RWPE1 (cell line): ENCODE results near the gene MOB3A.

ENCODE experiments used
- CTCF ChIA-PET: fragments of 350-600 bp; sonication (Branson Sonifier 250); formaldehyde crosslinking; extraction: SDS; loops from one replicate; lab custom pipeline; 2021; lab: Yijun Ruan, JAX
- POLR2A ChIA-PET: fragments of 400-600 bp; formaldehyde crosslinking; extraction: SDS; loops from one replicate; lab custom pipeline; 2020; ENCODE audit warnings: antibody characterized with exemption; ENCODE audit not compliant: low non-redundant PET; lab: Yijun Ruan, JAX
- DNase-seq: peaks from one replicate; pipeline ENCODE4 v3.0.0; 2012; ENCODE audit warnings: low spot score
- H3K27ac ChIP-seq: fragments of 450-650 bp; 2 replicates; pipeline ENCODE4 v1.5.1; 2017
- CTCF ChIP-seq: fragments of 450-650 bp; conservative IDR thresholded peaks from 2 replicates; pipeline ENCODE4 v1.5.1; 2017; ENCODE audit warnings: low read depth, mild to moderate bottlenecking

The MOB3A gene

GRCh38 chr19:2059422-2060201 lies 36.5 kb downstream of the MOB3A start:
- H3K27ac ChIP-seq = peak overlapping the region; percentile 100
- ChIA-PET CTCF (interaction anchor here (0.7 kb wide), 1 partner anchor 12 kb away, joined by 4 read pairs; no protein-coding TSS in a partner anchor), POLR2A (no interaction called here)
- peak; percentile 45 for DNase-seq
- TF ChIP-seq CTCF = no peak

- peak overlapping the region; percentile 100 for H3K27ac ChIP-seq
- DNase-seq = no peak
- no peak for TF ChIP-seq CTCF
- ChIA-PET POLR2A (no interaction called here), CTCF (interaction anchor here (0.7 kb wide), 1 partner anchor 12 kb away, joined by 4 read pairs; no protein-coding TSS in a partner anchor)
Measured at GRCh38 chr19:2058570-2059421, 37.3 kb downstream of the MOB3A start.

GRCh38 chr19:2057484-2058469 lies 38.3 kb downstream of the MOB3A start:
- CTCF ChIA-PET = no interaction called here
- peak overlapping the region; percentile 100 for H3K27ac ChIP-seq
- TF ChIP-seq CTCF = no peak
- POLR2A ChIA-PET = no interaction called here
- no peak for DNase-seq

- H3K27ac ChIP-seq = peak overlapping the region; percentile 100
- ChIA-PET POLR2A (no interaction called here), CTCF (no interaction called here)
- no peak for DNase-seq
- no peak for TF ChIP-seq CTCF
Measured at GRCh38 chr19:2056837-2057192, 39.3 kb downstream of the MOB3A start.

GRCh38 chr19:2055931-2056836 lies 39.9 kb downstream of the MOB3A start:
- CTCF ChIA-PET = no interaction called here
- no peak for DNase-seq
- H3K27ac ChIP-seq = peak overlapping the region; percentile 100
- TF ChIP-seq CTCF = 0 out of 2 replicates have a peak, but pooled peaks have one; percentile 8
- POLR2A ChIA-PET = interaction anchor here (0.7 kb wide), 1 partner anchor 9 kb away, joined by 3 read pairs; no protein-coding TSS in a partner anchor
